CD4-positive, alpha-beta T cell (primary cell): ENCODE results near the gene BBS1. TPM values are rescaled to one million over a fixed set of nuclear protein-coding genes. Genes with fewer than 3 reads are reported as not detected.
"Not testable (repeated sequence)": the region's sequence is repeated elsewhere in the genome, so short reads cannot be mapped to it uniquely, and the experiment has no call there.

ENCODE experiments used
- ATAC-seq: fragments of 200-7000 bp; cut with Tn5 transposase; one replicate; pipeline ENCODE4 v1.10.0; 2022; ENCODE audit warnings: mild to moderate bottlenecking; ENCODE audit not compliant: poor library complexity
- CTCF ChIA-PET: fragments of 350-600 bp; sonication (Branson Sonifier 250); formaldehyde crosslinking; loops from one replicate; lab custom pipeline; 2021; ENCODE audit warnings: antibody characterized with exemption, inconsistent platforms; lab: Charles Lee
- POLR2A ChIA-PET: fragments of 350-600 bp; sonication (Branson Sonifier 250); formaldehyde crosslinking; loops from one replicate; lab custom pipeline; 2021; ENCODE audit warnings: antibody characterized with exemption, inconsistent platforms; lab: Charles Lee
- DNase-seq, 14 experiments: peaks; one replicate each; pipeline ENCODE4 v3.0.0-alpha.2; 2013 to 2020; ENCODE audit warnings: mixed read lengths in 2 of 14
- H3K27ac ChIP-seq, 2 donors: one replicate each; pipeline versions ENCODE4 v1.5.1 to v1.7.0; 2013; ENCODE audit warnings: low read length in 2 of 2, low read depth in 1 of 2, mild to moderate bottlenecking in 1 of 2
- H3K27me3 ChIP-seq, 2 experiments: 1 replicate in 1 of 2; 2 replicates in 1 of 2; pipeline versions ENCODE4 v1.6.1 to v1.7.0; 2013; ENCODE audit warnings: low read length in 2 of 2, control low read depth in 1 of 2, mild to moderate bottlenecking in 1 of 2, moderate library complexity in 1 of 2; ENCODE audit not compliant: insufficient read depth in 2 of 2, control insufficient read depth in 1 of 2
- H3K36me3 ChIP-seq: one replicate; pipeline ENCODE4 v1.6.1; 2013; ENCODE audit warnings: low read length, control low read depth; ENCODE audit not compliant: insufficient read depth
- H3K4me1 ChIP-seq: one replicate; pipeline ENCODE4 v1.6.1; 2013; ENCODE audit warnings: low read length, control low read depth; ENCODE audit not compliant: insufficient read depth
- H3K4me3 ChIP-seq: one replicate; pipeline ENCODE4 v1.5.1; 2013; ENCODE audit warnings: mild to moderate bottlenecking, low read length, moderate library complexity
- H3K9me3 ChIP-seq, 2 experiments: 1 replicate in 1 of 2; 2 replicates in 1 of 2; pipeline versions ENCODE4 v1.6.1 to v1.7.0; 2013; ENCODE audit warnings: low read length in 2 of 2, mild to moderate bottlenecking in 2 of 2, control low read depth in 1 of 2, moderate library complexity in 1 of 2; ENCODE audit not compliant: control insufficient read depth in 1 of 2, insufficient read depth in 1 of 2
- H3K27ac Mint-ChIP-seq: one replicate; pipeline ENCODE4 v1.8.0; 2020; ENCODE audit warnings: mixed read lengths
- H3K27me3 Mint-ChIP-seq: one replicate; pipeline ENCODE4 v1.8.0; 2021; ENCODE audit warnings: mixed read lengths
- H3K36me3 Mint-ChIP-seq: one replicate; pipeline ENCODE4 v1.8.0; 2021; ENCODE audit warnings: low read depth, mixed read lengths
- H3K4me1 Mint-ChIP-seq: one replicate; pipeline ENCODE4 v1.8.0; 2021; ENCODE audit warnings: low read depth, mixed read lengths
- H3K4me3 Mint-ChIP-seq: one replicate; pipeline ENCODE4 v1.8.0; 2020; ENCODE audit warnings: mild to moderate bottlenecking, mixed read lengths
- H3K9me3 Mint-ChIP-seq: one replicate; pipeline ENCODE4 v1.8.0; 2020; ENCODE audit warnings: mixed read lengths
- intact Hi-C, 2 experiments: fragments of 100-400 bp; cut with DNase I in 1 of 2; cut with micrococcal nuclease in 1 of 2; formaldehyde crosslinking; loops; one replicate each; pipeline versions ENCODE4 v1.15.1 to v1.9.0; 2023 to 2025; cut with DNase I, micrococcal nuclease
- polyA plus RNA-seq, 2 donors: library from polyadenylated mRNA; unstranded; fragments of 120-200 nt; gene quantifications; one replicate each; pipeline ENCODE4 v1.2.1, GENCODE V29; 2013
- total RNA-seq, 174 experiments: library from RNA in 2 of 174; stranded (reverse) in 2 of 174; gene quantifications; one replicate each; pipeline ENCODE4 v1.2.3 and lab custom pipeline; 2021 to 2026
- TF ChIP-seq, protein P1 (sequence below): fragments of 200-600 bp; IDR thresholded peaks from one replicate; pipeline ENCODE4 v1.8.0; 2022; ENCODE audit warnings: antibody characterized with exemption, mild to moderate bottlenecking

Gene BBS1
- total RNA-seq (10 to 100 TPM; 11.7 to 11.9 TPM), total RNA-seq (lab: John Stamatoyannopoulos, UW) (0.27 to 8.2 (median 3.2) reads per million in 172 experiments)
- polyA plus RNA-seq (2013, experiment 1 of 2) = 13.8 TPM
- polyA plus RNA-seq (2013, experiment 2 of 2) = 16.7 TPM

- ATAC-seq = peak; percentile 99
- peak within 1 kb of the TSS; percentile 90 for H3K4me3 Mint-ChIP-seq
- peaks cover 16% of the 10 kb centered on the region for H3K4me1 Mint-ChIP-seq
- H3K27ac Mint-ChIP-seq = peak within 1 kb of the TSS; percentile 61
- H3K4me3 ChIP-seq = peak within 1 kb of the TSS; percentile 77
- intact Hi-C loops = loop anchor here in 1 of 2 experiments (2.0 kb wide), 3 partner anchors 28 to 72 kb away; partner anchors contain the start of gene MRPL11
- DNase-seq = peak; percentile 73 to 90 (median 80)
- H3K27ac ChIP-seq = no peak within 1 kb of the TSS
- POLR2A ChIA-PET = interaction anchor here (0.6 to 1.9 kb wide), 8 partner anchors 9 to 637 kb away, joined by 3 to 12 read pairs (median 5); partner anchors contain the start of genes ACTN3, DPP3, MRPL11 and PELI3
- H3K27me3 Mint-ChIP-seq = no peaks in the 10 kb centered on the region
- TF ChIP-seq, protein P1, sequence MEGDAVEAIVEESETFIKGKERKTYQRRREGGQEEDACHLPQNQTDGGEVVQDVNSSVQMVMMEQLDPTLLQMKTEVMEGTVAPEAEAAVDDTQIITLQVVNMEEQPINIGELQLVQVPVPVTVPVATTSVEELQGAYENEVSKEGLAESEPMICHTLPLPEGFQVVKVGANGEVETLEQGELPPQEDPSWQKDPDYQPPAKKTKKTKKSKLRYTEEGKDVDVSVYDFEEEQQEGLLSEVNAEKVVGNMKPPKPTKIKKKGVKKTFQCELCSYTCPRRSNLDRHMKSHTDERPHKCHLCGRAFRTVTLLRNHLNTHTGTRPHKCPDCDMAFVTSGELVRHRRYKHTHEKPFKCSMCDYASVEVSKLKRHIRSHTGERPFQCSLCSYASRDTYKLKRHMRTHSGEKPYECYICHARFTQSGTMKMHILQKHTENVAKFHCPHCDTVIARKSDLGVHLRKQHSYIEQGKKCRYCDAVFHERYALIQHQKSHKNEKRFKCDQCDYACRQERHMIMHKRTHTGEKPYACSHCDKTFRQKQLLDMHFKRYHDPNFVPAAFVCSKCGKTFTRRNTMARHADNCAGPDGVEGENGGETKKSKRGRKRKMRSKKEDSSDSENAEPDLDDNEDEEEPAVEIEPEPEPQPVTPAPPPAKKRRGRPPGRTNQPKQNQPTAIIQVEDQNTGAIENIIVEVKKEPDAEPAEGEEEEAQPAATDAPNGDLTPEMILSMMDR = no peak
- H3K27me3 ChIP-seq = no peaks in the 10 kb centered on the region
- H3K36me3 ChIP-seq = peaks cover 15% of the 10 kb centered on the region
- no peaks in the 10 kb centered on the region for H3K9me3 ChIP-seq
- H3K9me3 Mint-ChIP-seq = no peaks in the 10 kb centered on the region
- peaks cover 14% of the 10 kb centered on the region for H3K4me1 ChIP-seq
- CTCF ChIA-PET = interaction anchor here (0.7 to 1.9 kb wide), 3 partner anchors 72 to 168 kb away, joined by 3 to 10 read pairs (median 4); partner anchors contain the start of gene MRPL11
- peaks cover 23% of the 10 kb centered on the region for H3K36me3 Mint-ChIP-seq
Measured at GRCh38 chr11:66510271-66510989, at the start of gene BBS1. Gene BBS1, plus strand, starts transcription at chr11:66510635. Its CDS starts 25 bp downstream, at chr11:66510660.

DNA sequence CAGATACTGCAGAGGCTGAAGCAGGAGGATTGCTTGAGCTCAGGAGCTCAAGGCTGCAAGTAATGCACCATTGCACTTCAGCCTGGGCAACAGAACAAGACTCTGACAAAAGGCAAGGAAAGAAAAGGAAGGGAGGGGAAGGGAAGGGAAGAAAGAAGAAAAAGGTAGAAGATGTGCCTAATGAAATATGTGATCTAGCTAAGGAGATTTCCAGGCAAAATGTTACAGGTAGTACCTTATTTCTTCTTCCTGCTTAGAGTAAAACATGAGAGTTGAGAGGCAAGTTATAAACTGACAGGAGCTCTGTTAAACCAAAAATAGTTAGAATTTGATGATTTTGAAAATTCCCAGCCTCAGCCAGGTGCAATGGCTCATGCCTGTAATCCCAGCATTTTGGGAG is 48.4 kb upstream of the BBS1 start:
- H3K4me3 ChIP-seq = no peak overlapping the region
- DNase-seq (no peak), ATAC-seq (no peak)
- TF ChIP-seq, protein P1 = no peak
- H3K27ac Mint-ChIP-seq = no peak overlapping the region
- H3K9me3 ChIP-seq = peaks cover 0 to 5% of the 10 kb centered on the region in 2 experiments
- peaks cover 13% of the 10 kb centered on the region for H3K4me1 Mint-ChIP-seq
- CTCF ChIA-PET = no interaction called here
- no peaks in the 10 kb centered on the region for H3K36me3 ChIP-seq
- no peaks in the 10 kb centered on the region for H3K27me3 ChIP-seq
- intact Hi-C loops = no loop called here
- POLR2A ChIA-PET = no interaction called here
- peaks cover 11% of the 10 kb centered on the region for H3K4me1 ChIP-seq
- H3K4me3 Mint-ChIP-seq = no peak overlapping the region
- H3K9me3 Mint-ChIP-seq = no peaks in the 10 kb centered on the region
- H3K36me3 Mint-ChIP-seq = no peaks in the 10 kb centered on the region
- H3K27ac ChIP-seq = no peak overlapping the region
- no peaks in the 10 kb centered on the region for H3K27me3 Mint-ChIP-seq

GRCh38 chr11:66462911-66463310 is 47.5 kb upstream of the BBS1 start:
- Mint-ChIP-seq H3K4me3 (no peak overlapping the region), H3K27ac (no peak overlapping the region), H3K36me3 (no peaks in the 10 kb centered on the region), H3K9me3 (no peaks in the 10 kb centered on the region), H3K4me1 (peaks cover 18% of the 10 kb centered on the region), H3K27me3 (no peaks in the 10 kb centered on the region)
- no peaks in the 10 kb centered on the region for H3K36me3 ChIP-seq
- TF ChIP-seq, protein P1 = no peak
- peaks cover 0 to 5% of the 10 kb centered on the region in 2 experiments for H3K9me3 ChIP-seq
- ATAC-seq = no peak
- no peak overlapping the region for H3K4me3 ChIP-seq
- POLR2A ChIA-PET = no interaction called here
- H3K4me1 ChIP-seq = peaks cover 19% of the 10 kb centered on the region
- DNase-seq = no peak
- CTCF ChIA-PET = no interaction called here
- intact Hi-C loops = no loop called here
- H3K27me3 ChIP-seq = no peaks in the 10 kb centered on the region
- H3K27ac ChIP-seq = no peak overlapping the region

DNA sequence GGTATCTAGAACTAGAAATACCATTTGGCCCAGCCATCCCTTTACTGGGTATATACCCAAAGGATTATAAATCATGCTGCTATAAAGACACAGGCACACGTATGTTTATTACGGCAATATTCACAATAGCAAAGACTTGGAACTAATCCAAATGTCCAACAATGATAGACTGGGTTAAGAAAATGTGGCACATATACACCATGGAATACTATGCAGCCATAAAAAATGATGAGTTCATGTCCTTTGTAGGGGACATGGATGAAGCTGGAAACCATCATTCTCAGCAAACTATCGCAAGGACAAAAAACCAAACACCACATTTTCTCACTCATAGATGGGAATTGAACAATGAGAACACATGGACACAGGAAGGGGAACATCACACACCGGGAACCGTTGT is 46.3 kb upstream of the BBS1 start:
- peaks cover 26% of the 10 kb centered on the region for H3K4me1 Mint-ChIP-seq
- H3K27ac Mint-ChIP-seq, H3K36me3 ChIP-seq, H3K36me3 Mint-ChIP-seq, H3K9me3 ChIP-seq, H3K27ac ChIP-seq, H3K9me3 Mint-ChIP-seq, H3K27me3 Mint-ChIP-seq, H3K4me3 Mint-ChIP-seq, ATAC-seq, intact Hi-C loops, H3K4me3 ChIP-seq, DNase-seq, POLR2A ChIA-PET, H3K27me3 ChIP-seq: not testable (repeated sequence)
- H3K4me1 ChIP-seq = peaks cover 26% of the 10 kb centered on the region
- CTCF ChIA-PET = interaction anchor here (3.0 kb wide), 1 partner anchor 25 kb away, joined by 25 read pairs; the partner anchor contains the start of gene MRPL11
